Stimulated activated CD4-positive, alpha-beta T cell treated with anti-CD3 and anti-CD28 coated beads, Interleukin-2, amount 100 ng/mL, for 24 hours (primary cell): ENCODE data around the gene PTH.

ENCODE experiments used
- DNase-seq, 2 donors: peaks; one replicate each; pipeline ENCODE4 v3.0.0-alpha.2; 2020

The PTH gene

GRCh38 chr11:13495929-13496328 is at the start of gene PTH:
PTH (minus strand) TSS chr11:13495997; CDS start chr11:13492855, 3,142 bp downstream.
- DNase-seq = no peak

DNA sequence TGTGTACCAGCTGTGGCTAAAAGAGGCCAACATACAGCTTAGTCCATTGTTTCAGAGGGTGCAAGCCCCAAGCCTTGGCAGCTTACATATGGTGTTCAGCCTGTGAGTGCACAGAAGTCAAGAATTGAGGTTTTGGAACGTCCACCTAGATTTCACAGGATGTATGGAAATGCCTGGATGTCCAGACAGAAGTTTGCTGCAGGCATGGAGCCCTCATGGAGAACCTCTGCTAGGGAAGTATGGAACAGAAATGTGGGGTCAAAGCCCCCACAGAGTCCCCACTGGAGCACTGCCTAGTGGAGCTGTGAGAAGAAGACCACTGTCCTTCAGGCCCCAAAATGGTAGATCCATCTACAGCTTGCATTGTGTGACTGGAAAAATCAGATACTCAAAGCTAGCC is 42.2 kb upstream of the PTH start:
- no peak for DNase-seq

DNA sequence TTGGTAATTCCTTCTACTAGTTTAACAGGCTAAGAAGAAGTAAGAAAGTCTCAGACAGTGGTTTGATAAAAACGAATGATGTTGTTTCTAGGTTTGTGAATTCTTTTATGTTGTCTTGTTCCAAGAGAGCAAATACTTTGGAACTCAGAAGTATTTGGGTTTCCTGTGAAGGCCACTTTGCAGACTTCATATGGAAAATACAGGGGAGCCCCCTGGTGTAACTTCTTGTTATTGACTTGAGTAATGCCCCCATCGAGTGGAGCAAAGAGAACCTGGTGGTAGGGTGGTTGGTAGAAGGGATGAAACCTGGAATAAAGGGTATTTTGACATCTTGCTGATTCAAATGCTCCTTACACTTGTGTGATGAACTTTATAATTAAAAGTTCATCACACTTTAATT is 40.0 kb upstream of the PTH start:
- no peak for DNase-seq

DNA sequence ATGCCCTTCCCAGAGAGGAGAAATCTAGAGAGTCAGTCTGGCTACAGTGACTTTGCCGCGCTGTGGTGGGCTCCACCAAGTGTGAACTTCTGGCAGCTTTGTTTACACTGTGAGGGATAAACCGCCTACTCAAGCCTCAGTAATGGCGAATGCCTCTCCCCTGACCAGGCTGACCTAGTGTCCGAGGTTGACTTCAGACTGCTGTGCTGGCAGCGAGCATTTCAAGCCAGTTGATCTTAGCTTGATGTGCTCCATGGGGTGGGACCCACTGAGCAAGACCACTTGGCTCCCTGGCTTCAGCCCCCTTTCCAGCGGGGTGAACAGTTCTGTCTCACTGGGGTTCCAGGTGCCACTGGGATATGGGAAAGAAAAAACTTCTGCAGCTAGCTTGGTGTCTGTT is 38.6 kb upstream of the PTH start:
- DNase-seq = no peak

- no peak for DNase-seq
These were observed 29.5 kb upstream of the PTH start for GRCh38 chr11:13525257-13525656.

DNA sequence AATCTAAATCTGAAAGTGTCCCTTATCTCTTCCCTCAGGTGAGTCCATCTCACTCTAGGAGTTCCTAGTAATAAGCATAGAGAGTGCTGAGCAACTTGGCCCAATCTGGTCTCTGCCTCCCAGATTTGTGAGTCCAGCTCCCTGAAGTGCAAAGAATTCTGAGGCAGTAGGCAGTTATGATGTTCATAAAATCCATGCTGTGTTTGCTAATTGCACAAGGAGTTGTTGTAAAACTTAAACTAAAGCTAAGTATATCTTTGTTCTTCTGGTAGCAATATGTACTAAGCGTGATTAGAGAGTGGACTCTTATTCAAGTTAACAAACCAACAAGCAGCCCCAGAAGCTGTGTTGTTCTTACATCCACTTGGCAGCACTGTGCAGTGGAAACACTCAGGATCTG is 7.6 kb upstream of the PTH start:
- no peak for DNase-seq

GRCh38 chr11:13502492-13502891 is 6.7 kb upstream of the PTH start:
- no peak for DNase-seq

- no peak for DNase-seq
These were observed 1.7 kb downstream of the PTH start for GRCh38 chr11:13494051-13494450.

DNA sequence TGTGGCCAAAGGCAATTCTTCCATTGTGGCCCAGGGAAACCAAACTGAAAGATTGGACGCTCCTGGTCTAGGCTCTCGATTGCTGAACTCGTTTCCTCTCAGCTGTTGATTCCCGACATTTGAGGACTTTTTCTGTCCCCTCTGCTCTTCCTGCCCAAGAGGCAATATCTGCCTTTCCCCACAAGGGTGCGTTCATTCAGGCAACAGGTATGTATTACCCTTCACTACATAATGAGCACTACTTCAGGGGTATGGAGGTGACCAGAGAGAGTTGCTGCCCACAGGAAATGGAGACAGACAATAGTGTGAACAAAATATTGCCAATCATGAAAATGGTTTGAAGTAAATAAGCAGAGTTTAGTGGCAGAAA is 8.2 kb downstream of the PTH start:
- no peak for DNase-seq

DNA sequence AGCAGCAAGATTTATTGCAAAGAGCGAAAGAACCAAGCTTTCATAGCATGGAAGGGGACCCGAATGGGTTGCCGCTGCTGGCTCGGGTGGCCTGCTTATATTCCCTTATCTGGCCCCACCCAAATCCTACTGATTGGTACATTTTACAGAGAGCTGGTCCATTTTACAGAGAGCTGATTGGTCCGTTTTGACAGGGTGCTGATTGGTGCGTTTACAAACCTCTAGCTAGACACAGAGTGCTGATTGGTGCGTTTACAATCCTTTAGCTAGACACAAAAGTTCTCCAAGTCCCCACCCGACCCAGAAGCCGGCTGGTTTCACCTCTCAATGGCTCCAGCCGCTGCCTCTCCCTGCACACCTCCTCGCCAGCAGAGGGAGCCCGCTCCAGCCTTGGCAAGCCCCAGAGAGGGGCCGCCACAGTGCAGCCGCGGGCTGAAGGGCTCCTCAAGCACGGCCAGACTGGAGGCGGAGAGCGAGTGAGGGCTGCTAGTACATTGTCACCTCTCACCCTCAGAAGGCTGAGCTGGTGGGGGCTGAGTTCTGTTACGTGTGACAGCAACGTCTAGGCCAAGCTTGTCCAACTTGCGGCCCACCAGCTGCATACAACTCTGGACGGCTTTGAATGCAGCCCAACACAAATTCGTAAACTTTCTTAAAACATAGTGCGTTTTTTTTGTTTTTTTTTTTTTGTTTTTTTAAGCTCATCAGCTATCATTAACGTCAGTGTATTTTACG is 8.7 kb downstream of the PTH start:
- peak; percentile 56 to 74 for DNase-seq

GRCh38 chr11:13480198-13480597 is 15.6 kb downstream of the PTH start:
- no peak for DNase-seq

DNA sequence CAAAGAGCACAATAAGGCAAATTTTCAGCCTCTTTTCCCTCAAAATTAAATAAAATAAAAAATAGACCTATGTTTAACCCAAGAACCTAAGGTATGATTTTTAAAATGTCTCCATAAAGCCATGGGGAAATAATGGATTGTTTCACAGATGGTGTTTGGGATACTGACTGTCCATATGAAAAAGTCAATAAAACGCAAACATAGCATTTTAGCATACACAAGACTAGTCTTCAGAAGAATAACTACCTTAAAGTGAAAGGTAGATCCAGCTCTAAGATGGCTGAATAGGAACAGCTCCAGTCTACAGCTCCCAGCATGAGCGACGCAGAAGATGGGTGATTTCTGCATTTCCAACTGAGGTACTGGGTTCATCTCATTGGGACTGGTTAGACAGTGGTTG is 16.1 kb downstream of the PTH start:
- DNase-seq = no peak

GRCh38 chr11:13475091-13475490 is 20.7 kb downstream of the PTH start:
- DNase-seq = no peak

DNA sequence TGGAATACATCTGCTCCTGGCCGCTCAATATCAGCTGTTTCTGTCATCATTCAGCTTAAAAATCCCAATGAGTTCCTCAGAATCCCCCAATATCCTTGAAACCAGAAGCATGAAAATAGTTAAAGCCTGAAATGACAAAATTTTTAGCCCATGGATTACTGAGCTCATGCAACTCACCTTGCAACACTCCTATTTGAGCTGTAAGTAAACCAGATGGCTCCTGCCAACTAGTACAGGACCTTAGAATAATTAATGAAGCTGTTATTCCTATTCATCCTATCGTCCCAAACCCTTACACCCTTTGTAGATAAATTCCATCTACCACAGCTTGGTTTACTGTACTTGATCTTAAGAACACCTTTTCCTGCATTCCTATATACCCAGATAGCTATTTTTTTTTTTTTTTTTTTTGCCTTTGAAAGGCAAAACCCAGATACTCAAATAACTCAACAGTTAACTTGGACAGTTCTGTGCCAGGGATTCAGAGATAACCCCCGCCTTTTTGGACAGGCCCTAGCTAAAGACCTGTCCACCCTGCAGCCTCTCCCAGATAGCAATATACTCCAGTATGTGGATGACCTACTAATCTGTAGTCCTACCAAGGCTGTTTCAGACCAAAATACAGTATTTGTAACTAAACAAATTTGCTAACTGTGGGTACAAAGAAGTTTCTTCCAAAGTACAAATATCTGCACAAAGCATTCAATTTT is 22.6 kb downstream of the PTH start:
- DNase-seq = no peak

- no peak for DNase-seq
These were observed 27.0 kb downstream of the PTH start for GRCh38 chr11:13468750-13469149.

DNA sequence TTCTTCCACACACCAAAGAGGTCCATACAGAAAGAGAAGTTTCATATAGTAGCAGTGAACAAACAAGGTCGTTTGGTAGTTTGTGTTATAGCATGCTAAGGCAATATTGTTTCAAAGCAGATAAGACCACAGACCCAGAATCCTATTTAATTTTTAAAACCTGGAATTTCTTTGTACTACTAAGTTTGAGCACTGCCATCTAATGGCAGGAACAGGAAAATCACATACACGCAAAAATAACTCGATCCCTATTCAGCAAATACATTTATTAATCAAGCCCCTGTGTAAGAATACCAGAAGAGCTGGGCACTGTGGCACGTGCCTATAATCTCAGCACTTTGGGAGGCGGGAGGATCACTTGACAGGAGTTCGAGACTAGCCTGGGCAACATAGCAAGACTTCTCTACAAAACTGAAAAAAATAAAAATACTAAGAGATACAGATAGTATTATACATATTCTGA is 29.9 kb downstream of the PTH start:
- no peak for DNase-seq

DNA sequence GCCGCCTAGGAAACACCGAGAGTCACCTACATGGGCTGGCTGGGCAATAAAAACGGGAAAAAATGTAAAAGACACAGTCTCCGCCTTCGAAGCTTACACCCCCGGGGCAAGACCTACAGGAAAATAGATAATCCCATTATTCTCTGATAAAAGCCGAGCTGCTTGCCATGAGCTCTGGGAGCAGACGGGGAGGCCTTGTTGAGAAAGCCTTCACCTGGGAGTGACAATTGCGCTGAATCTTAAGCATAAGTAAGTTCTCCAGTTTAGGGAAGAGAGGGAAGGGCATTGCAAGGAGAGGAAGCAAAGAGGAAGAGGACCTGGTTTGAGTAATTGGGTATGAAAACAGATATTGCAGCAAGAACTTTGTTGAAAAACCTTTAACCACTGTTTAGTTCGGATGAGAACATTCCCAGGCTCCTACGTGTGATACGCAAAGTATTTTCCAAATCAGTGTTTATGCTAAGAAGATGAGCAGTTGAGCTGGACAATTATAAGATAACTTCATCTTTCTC is 32.0 kb downstream of the PTH start:
- no peak for DNase-seq

DNA sequence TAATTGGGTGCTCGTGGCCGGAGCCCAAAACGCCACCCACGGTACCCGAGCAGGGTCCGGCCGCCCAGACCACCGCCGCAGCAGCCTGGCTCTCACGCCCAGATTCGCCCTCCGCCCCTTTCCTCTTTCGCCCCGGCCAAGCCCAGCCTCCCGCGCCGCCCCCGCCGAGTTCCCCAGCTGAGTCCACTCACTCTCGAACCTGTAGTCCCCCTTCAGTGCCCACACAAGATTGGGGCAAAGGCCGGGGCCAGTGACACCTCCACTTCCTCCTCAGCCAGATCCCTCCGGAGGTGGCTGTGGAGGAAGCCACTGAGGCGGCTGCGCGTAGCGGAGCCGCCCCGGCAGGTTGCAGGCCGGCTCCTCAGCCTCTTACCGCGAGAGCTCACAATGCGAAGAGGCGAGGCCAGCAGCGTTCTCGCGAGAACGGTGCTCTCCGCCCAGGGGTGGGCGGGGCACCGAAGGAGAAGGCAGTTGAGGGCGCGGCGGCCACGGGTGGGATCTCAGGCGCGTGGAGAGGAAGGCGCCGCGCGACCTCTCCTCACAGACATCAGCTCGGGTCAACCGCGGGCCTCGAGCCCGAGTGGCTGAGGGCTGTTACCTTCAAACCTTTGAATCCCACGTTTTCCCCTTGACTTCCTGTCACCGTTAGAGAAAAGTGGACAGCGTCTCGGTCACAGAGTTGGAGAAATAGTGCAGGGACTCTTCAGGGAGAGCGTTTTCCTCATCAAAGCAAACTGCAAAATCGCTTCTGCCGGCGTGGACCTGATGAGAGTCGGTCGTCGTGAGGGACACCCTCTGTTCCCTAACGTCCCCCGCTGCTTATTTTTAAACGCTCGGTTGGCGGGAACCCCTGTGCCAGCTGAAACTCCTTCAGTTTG is 32.7 kb downstream of the PTH start, which contains the start of gene BTBD10:
Gene BTBD10 (minus strand): TSS at position 322 of the 878 bp plus-strand sequence. CDS start 18,098 bp downstream, outside the sequence.
- DNase-seq = peak; percentile 90 to 92

DNA sequence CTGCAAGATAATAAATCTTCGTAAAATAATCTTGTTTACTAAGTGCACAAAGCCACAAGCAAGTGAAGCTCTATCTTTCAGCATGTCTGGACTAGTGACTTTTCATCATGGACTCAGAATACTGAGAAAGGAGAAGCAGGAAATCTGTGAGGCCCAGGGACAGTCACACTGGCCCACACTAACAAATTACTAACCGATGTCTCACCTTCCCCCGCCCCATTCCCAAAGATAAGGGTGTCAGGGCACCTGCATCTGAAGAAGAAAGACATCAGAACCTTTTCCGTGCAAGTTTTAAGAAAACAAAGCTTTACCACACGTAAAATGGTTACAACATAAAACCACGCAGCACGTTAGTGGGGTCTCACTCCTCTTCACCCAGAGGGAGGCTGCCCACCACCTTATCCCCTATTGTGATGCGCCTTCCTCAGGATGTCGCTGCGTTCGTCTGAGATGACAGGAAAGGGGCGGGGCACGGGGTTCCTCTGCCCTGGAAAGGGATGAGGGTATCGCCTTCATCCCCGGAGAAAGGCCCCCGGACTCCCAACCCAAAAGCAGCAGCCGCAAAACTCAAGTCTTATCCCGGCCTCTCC is 33.4 kb downstream of the PTH start:
- DNase-seq = peak; percentile 63 to 75

GRCh38 chr11:13461291-13461690 is 34.5 kb downstream of the PTH start:
- DNase-seq = no peak

DNA sequence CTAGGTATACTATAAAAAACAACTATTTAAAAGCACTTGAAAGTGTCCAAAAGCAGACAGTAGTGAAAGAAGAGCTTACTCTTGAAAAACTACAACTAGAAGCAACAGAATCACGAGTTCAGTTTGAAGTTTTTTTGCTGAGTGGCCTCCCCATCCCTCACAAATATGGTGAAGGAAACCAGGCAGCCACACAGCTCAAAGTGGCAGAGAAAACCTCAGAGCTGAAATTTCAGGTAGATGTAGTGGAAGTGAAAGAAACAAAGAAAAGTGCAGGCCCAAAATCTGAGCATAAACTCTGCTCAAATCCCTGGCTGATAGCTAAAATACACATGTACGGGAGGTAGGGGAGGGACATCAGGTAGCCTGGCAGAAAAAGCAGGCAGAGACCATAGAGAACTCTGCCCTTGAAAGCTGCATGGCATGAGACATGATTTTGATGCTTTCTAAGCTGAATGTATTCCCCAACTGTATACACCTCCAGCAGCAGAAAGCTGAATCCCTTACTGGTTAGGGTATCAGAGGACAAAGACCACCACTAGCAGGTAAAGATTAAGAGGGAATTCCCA is 44.9 kb downstream of the PTH start:
- no peak for DNase-seq

GRCh38 chr11:13449522-13449921 is 46.3 kb downstream of the PTH start:
- DNase-seq = no peak
